ENCODE results near the gene ASPG.

The ASPG gene

GRCh38 chr14:104107101-104107581, 21.6 kb downstream of the ASPG start:
- no peak for DNase-seq

GRCh38 chr14:104107611-104108569, 22.4 kb downstream of the ASPG start:
- DNase-seq: no peak

DNA sequence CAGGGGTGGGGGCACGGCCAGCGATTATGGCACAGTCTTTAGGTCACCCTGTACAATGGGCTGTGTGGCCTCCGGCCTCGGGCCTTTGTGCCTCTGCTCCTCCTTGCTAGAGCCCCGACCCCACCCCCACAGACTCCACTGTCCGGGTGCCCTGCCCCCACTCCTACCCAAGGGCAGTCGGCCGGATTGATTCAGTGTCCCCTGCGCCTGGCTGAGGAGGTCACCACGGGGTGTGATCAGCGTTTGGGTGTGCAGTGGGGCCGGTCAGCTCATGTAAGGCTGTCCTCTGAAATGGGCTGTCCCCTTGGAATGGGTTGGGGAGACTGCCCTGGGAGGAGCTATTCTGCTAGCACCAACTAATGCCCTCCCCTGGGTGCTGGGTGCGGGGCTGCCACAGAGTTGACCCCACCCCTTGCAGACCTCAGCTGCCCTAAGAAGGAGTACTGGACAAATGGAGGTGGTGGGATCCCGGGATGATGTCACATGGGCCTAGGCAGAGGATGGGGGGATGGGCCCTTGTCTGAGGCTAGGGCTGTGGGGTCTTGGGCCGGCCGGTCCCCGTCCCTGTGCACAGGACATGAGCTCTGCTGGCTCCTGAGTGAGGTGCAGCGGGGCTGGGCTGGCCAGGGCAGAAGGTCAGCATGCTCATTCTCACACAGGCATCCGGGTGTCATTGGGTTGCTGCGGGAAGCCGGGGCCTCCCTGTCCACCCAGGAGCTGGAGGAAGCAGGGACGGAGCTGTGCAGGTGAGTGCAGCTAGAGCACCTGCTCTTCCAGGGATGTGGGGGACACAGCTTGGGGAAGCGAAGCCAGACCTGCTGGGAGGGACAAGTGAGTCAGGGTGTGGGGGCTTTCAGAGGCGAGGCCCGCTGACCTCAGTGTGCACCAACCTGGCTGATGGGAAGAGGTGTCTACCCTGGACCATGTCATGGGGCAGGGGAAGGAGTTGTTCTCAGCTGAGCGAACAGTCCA, 23.4 kb downstream of the ASPG start:
- no peak for DNase-seq

DNA sequence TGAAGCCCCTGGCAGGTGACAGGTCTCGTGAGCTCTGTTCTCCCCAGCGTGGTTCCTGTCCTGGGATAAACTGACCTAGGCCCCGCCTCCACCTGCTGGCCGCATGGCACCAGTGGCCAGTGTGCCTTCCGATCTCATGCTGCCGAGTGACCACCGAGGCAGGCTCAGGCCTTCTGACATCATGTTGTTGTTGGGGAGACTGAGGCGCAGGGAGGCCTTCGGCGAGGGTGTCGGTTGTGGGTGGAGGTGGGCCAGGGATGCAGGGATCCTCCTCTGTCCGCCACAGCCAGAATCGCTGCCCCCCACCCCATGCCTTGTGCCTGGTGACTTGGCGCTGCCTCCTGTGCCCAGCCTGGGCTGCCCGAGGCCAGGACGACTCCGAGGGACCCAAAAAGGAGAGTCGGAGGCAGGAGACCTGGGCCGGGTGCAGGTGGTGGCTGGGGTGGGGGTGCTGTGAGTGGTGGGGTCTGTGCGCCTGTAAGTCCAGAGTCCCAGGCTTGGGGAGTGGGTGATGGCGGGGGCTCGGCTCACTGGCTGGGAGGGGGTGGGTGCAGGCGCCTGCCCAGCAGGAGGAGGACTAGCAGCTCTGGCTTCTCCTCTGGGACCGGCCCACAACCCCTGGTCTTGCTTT, 24.3 kb downstream of the ASPG start:
- DNase-seq: no peak

GRCh38 chr14:104110491-104111209, 25.1 kb downstream of the ASPG start:
- no peak for DNase-seq

GRCh38 chr14:104111301-104112112, 26.0 kb downstream of the ASPG start:
- no peak for DNase-seq

DNA sequence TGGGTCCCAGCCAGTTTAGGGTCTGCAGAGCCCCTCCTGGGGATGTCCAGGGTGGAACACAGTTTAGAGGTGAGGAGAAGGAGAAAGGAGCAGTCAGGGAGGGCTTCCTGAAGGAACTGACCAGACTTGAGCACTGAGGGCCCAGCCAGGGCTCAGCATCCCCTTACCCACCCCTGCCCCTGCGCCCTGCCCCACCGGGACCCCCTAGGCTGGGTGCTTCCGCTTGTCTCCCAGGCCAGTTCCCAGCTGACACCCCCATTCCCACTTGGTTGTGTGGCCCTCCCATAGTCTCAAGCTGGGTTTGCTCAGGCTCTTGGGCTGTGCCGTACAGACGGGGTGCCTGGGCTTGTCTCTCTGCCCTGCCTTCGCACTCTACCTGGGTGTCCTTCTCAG, 26.6 kb downstream of the ASPG start:
- no peak for DNase-seq

DNA sequence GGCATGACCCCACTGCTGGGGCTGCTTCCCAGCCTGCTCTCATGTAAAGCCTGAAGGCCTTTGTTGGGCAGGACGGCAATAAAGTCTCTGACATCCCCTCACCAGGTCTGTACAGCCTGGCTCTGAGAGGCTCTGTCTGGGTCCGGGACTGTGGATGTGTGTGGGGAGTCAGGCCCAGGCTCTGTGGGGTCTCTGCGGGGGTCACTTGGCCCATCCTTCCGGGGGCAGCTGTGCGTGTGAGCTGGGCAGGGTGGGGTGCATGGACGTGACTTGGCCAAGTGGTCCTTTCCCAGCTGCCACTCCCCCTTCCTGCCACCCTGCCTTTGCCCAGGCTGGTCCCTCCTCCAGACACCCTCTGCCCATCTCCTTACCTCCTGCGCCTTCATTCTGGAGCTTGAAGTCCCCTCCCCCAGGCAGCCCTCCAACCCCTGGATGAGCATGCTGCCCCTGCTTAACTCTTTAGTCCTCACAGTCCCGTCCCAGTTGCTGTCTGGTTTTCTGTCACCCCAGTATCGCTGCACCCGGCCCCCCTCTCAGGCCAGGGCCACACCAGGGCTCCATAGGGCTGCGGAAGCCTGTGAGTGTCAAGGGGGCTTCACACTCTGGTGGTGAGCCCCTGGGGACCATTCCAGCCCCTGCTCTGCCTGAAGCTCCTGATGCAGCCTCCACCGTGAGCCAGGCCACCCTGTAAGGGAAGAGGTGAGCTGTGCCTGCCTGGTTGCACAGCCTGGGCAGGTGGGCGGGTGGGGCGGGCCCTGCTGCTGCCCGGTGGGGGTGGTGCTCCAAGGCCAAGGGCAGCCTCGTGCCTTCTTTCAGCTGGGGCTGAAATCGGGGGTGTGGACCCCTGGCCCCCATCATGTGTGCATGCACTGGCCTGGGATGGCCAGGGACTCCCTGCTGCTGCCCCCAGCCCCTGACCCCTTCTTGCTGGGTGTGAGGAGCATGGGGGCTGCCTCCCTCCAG, 27.4 kb downstream of the ASPG start:
- no peak for DNase-seq

DNA sequence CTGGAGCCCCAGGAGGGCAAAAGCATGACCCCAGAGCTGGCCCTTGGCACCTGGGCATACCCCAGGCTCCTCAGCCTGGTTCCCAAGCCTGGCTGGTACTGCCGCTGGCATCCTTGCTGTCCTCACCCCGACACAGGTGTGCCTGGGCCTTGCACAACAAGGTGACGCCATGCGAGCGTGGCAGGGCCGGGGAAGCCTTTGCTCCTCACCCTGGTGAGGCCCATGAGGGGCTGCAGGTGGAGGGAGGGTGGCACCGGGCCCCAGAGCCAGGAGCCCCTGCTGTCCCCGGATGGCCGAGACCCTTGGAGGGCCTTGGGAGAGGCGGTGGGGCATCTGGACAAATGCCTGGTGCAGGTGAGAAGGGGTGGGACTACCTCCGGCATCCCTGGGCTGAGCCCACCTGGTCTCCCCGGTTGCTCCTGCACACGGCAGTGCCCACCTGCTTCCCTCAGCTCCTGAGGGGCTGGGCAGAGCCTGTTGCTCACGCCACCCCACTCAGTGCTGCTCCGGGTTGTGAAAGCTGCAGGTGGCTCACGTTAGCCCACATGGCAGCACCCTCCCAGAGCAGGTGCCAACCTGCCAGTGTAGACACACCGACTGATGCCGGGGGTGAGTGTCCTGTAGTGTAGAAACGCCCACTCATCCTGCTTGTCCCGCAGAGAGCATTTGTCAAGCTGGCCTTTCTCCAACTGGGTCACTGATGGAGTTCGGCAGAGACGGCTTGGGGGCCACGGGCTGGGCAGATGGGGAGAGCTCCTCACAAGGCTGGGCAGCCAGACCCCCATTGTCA, 28.3 kb downstream of the ASPG start:
- DNase-seq: no peak

- no peak for DNase-seq
These were observed 29.1 kb downstream of the ASPG start for GRCh38 chr14:104114421-104115130.

DNA sequence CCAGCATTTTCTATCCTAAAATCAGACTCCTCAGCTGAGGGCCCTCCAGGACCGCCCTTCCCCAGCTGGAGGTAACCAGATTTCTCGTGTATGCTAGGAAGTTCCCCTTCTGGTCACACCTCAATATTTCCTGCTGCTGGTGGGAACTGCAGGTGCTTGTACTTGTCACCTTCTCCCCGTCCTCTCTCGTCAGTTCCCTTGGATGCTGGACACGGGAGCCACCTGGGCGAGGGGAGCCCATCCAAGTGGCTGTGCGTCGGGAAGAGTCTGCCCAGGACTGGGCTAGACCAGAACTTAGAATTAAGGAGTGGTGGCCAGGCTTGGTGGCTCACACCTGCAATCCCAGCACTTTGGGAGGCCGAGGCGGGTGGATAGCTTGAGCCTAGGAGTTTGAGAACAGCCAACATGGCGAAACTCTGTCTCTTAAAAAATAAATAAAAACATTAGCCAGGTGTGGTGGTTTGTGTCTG, 29.7 kb downstream of the ASPG start:
- no peak for DNase-seq

- no peak for DNase-seq
These were observed 30.3 kb downstream of the ASPG start for GRCh38 chr14:104115691-104116287.

DNA sequence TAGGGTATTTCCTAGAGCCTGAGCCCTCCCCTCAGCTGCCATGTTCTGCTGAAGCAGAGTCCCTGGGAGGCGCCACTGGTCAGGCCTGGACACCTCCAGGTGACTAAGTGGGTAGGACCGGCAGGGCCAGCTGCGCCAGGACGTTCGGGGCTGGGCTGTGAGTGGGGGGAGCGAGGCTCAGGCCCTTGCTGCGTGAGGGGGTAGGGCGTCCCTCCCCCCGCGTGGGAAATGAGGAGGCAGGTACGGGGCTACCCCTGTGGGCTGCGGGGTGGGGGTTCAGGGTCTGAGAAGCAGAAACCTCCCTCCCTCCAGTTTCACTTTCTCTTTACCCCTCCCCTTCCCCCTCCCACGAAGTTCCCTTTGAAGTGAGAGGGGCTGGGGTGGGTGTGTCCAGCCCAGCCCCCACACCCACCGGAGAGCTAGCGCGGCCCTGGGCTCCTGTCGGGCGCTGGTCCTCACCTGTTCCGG, 30.8 kb downstream of the ASPG start:
- no peak for DNase-seq

- DNase-seq: no peak
These were observed 31.3 kb downstream of the ASPG start for GRCh38 chr14:104116756-104117340.

DNA sequence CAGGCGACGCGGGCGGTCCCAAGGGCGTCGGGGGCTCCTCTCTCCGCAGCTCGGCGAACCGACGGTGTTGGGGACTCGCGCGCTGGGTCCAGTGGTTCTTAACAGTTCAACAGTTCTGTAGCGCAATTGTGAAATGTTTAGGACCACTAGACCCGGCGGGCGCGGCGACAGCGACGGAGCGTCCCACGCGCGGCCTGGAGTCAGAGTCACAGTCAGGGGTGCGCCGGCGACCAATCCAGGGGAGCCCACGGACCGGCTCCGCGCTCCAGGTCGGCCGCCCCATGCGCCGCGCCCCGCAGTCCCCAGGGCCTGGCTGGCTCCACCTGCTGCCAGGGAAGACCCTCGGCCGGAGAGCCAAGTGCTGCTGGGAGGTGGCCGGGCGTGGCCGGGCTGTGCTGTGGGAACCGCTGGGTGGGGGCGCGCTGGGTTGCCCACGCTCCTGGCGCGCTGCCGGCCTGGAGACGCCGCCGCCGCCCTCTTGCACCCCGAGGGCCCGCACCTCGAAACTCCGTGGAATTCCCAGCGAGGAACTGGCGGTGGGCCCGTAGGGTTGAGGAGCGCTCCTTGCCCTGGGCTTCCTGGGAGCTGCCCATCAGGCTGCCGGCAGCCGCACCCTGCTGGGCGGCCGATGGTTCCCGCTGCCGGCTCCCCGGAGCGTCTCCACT, 32.0 kb downstream of the ASPG start:
- DNase-seq: no peak

DNA sequence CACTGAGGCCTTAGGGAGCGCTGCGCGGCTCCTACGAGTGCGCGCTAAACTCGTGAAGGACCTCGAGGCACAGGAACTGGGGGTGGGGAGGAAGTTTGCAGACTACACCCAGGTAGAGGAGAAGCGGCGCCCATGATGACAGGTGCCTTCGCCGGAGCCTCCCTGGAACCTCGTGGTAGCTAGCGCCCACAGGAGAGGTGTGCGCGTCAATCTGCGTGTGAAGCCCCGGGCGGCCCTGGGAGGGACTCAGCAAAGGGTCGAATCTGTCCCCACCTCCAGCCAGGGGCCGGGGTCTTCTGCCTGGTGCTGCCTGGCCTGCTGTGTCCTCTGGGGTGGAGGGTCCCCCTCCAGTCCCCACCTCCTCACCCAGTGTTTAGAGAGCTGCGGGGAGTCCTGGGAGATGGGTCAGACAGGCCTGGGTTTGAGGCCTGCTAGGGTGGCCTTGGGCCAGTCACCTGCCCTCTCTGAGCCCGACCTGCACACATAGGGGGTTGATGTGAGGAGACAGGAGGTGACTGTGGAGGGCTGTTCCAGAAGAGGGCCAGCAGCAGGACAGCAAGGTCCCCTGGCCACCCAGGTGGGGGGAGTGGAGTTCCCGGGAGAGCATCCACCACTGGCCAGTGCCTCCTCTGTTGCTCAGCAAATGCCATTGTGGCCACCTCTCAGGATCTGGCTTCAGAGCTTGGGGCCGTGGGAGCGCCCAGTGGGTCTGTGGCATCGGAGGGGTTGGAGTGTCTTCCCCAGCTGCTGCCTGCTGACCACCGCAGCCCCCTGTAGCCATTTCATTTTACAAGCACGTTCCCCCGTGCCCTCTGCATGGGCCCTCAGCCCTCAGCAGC, 32.7 kb downstream of the ASPG start:
- no peak for DNase-seq
